Astrocyte of the cerebellum (primary cell): Measurements from ENCODE around the gene TRAPPC10.

Source experiments
- DNase-seq: peaks from one replicate; pipeline ENCODE4 v3.0.0-alpha.2; 2011; ENCODE audit warnings: low read depth
- H3K4me3 ChIP-seq: 2 replicates; pipeline ENCODE4 v1.5.1; 2011; ENCODE audit warnings: mild to moderate bottlenecking, low read depth, low read length, moderate library complexity
- CTCF ChIP-seq: IDR thresholded peaks from 2 replicates; pipeline ENCODE4 v1.5.1; 2012; ENCODE audit warnings: low read length, low read depth, moderate library complexity, mild to moderate bottlenecking; ENCODE audit errors: missing control alignments
- in situ Hi-C: cut with HindIII; loops from 2 replicates; pipeline ENCODE4 v1.10.0; 2017; ENCODE audit warnings: low sequenced_read_pairs

TRAPPC10 gene

GRCh38 chr21:44087426-44088400, 75.6 kb downstream of the TRAPPC10 start:
- TF ChIP-seq CTCF: no peak
- in situ Hi-C loops: no loop called here
- H3K4me3 ChIP-seq: no peak overlapping the region
- no peak for DNase-seq

GRCh38 chr21:44088401-44088780, 76.3 kb downstream of the TRAPPC10 start:
- TF ChIP-seq CTCF: no peak
- in situ Hi-C loops: no loop called here
- DNase-seq: no peak
- no peak overlapping the region for H3K4me3 ChIP-seq

GRCh38 chr21:44089001-44089911, 77.1 kb downstream of the TRAPPC10 start:
- in situ Hi-C loops: no loop called here
- H3K4me3 ChIP-seq: no peak overlapping the region
- DNase-seq: no peak
- TF ChIP-seq CTCF: no peak

- no peak for DNase-seq
- in situ Hi-C loops: no loop called here
- no peak overlapping the region for H3K4me3 ChIP-seq
- no peak for TF ChIP-seq CTCF
Observed at GRCh38 chr21:44090325-44090724, 78.2 kb downstream of the TRAPPC10 start.

GRCh38 chr21:44092211-44092610, 80.1 kb downstream of the TRAPPC10 start:
- in situ Hi-C loops: no loop called here
- DNase-seq: no peak
- H3K4me3 ChIP-seq: no peak overlapping the region
- TF ChIP-seq CTCF: no peak

GRCh38 chr21:44093761-44094160, 81.7 kb downstream of the TRAPPC10 start:
- in situ Hi-C loops: no loop called here
- no peak for DNase-seq
- no peak overlapping the region for H3K4me3 ChIP-seq
- TF ChIP-seq CTCF: no peak
